A549 (cell line): ENCODE data around the gene DUS2. TPM values are rescaled to one million over a fixed set of nuclear protein-coding genes. Genes with fewer than 3 reads are reported as not detected.
A peak's percentile ranks its signal among the peaks of the same experiment; 100 is the strongest.
"Not testable (repeated sequence)": the region's sequence is repeated elsewhere in the genome, so short reads cannot be mapped to it uniquely, and the experiment has no call there.

ENCODE experiments used
- ATAC-seq, 2 experiments: fragments of 200-7000 bp in 1 of 2; fragments of >200 bp in 1 of 2; cut with Nextera tagmentation in 1 of 2; cut with Tn5 transposase in 1 of 2; 3 replicates each; pipeline versions ENCODE4 v1.8.0 to v1.9.1; 2018 to 2020; ENCODE audit warnings: mild to moderate bottlenecking in 1 of 2, moderate library complexity in 1 of 2
- CTCF ChIA-PET: fragments of 300-600 bp; sonication (Branson Sonifier 250); formaldehyde crosslinking; extraction: SDS; loops from one replicate; lab custom pipeline; 2021; ENCODE audit warnings: antibody characterized with exemption, inconsistent platforms; lab: Yijun Ruan, JAX
- POLR2A ChIA-PET: fragments of 350-600 bp; formaldehyde crosslinking; extraction: SDS; loops from one replicate; lab custom pipeline; 2021; ENCODE audit warnings: antibody characterized with exemption, inconsistent platforms; lab: Yijun Ruan, JAX
- DNase-seq, 2 experiments: peaks; one replicate each; pipeline versions ENCODE4 v3.0.0 to v3.0.0-alpha.2; 2011 to 2016; ENCODE audit warnings: low read depth in 1 of 2, low spot score in 1 of 2
- FAIRE-seq: peaks from 2 replicates; lab custom pipeline; 2011; peaks lifted over from hg19 to GRCh38; lab: Jason Lieb, UNC
- H3K27ac ChIP-seq, 2 experiments: fragments of >200 bp; sonication (Bioruptor Twin); formaldehyde crosslinking; 3 replicates each; pipeline ENCODE4 v1.5.1; 2016 to 2017
- H3K4me1 ChIP-seq: fragments of >200 bp; sonication (Bioruptor Twin); formaldehyde crosslinking; 3 replicates; pipeline ENCODE4 v1.6.1; 2016
- H3K4me2 ChIP-seq: fragments of >200 bp; sonication (Bioruptor Twin); formaldehyde crosslinking; 3 replicates; pipeline ENCODE4 v1.6.1; 2016
- H3K4me3 ChIP-seq: fragments of >200 bp; sonication (Bioruptor Twin); formaldehyde crosslinking; 3 replicates; pipeline ENCODE4 v1.5.1; 2016
- H3K9me3 ChIP-seq: fragments of >200 bp; sonication (Bioruptor Twin); formaldehyde crosslinking; 3 replicates; pipeline ENCODE4 v1.6.1; 2016
- BHLHE40 ChIP-seq: IDR thresholded peaks from 2 replicates; pipeline ENCODE4 v1.6.1; 2012; ENCODE audit warnings: low read depth, low read length, inconsistent platforms
- CHD4 ChIP-seq: fragments of 200-600 bp; sonication (generic); IDR thresholded peaks from 2 replicates; pipeline ENCODE4 v1.6.1; 2016; ENCODE audit warnings: antibody characterized with exemption, mild to moderate bottlenecking, borderline replicate concordance
- EHMT2 ChIP-seq: fragments of 200-600 bp; sonication (generic); IDR thresholded peaks from 2 replicates; pipeline ENCODE4 v1.6.1; 2016; ENCODE audit warnings: antibody characterized with exemption, low read depth, mild to moderate bottlenecking, moderate library complexity
- ELK1 ChIP-seq: fragments of 150-350 bp; IDR thresholded peaks from 2 replicates; pipeline ENCODE4 v1.6.1; 2014; ENCODE audit warnings: low read depth, mild to moderate bottlenecking, low read length
- EP300 ChIP-seq, 2 experiments: fragments of >200 bp; sonication (Bioruptor Twin); formaldehyde crosslinking; IDR thresholded peaks; 2 replicates in 1 of 2; 3 replicates in 1 of 2; pipeline ENCODE4 v1.6.1; 2016 to 2017
- ESRRA ChIP-seq: fragments of 150-350 bp; IDR thresholded peaks from 2 replicates; pipeline ENCODE4 v1.6.1; 2014; ENCODE audit warnings: mild to moderate bottlenecking, low read length, borderline replicate concordance
- FOXS1 ChIP-seq: fragments of 250-450 bp; sonication (Bioruptor Pico); IDR thresholded peaks from 2 replicates; pipeline ENCODE4 v1.5.0; 2020; ENCODE audit warnings: mild to moderate bottlenecking, moderate library complexity
- HDAC2 ChIP-seq: fragments of 200-600 bp; sonication (generic); IDR thresholded peaks from 2 replicates; pipeline ENCODE4 v1.6.1; 2016
- HEYL ChIP-seq: fragments of 250-450 bp; sonication (Bioruptor Pico); IDR thresholded peaks from 2 replicates; pipeline ENCODE4 v1.8.0; 2021; ENCODE audit warnings: mild to moderate bottlenecking, moderate library complexity
- HMGXB4 ChIP-seq: fragments of 250-450 bp; sonication (Bioruptor Pico); IDR thresholded peaks from 2 replicates; pipeline ENCODE4 v1.5.0; 2021; ENCODE audit warnings: mild to moderate bottlenecking, moderate library complexity, borderline replicate concordance
- HOXA7 ChIP-seq: fragments of 250-450 bp; sonication (Bioruptor Pico); IDR thresholded peaks from 2 replicates; pipeline ENCODE4 v1.5.0; 2020; ENCODE audit warnings: mild to moderate bottlenecking, moderate library complexity
- HOXB13 ChIP-seq: fragments of 250-450 bp; sonication (Bioruptor Pico); IDR thresholded peaks from 2 replicates; pipeline ENCODE4 v1.5.0; 2020; ENCODE audit warnings: low read depth, mild to moderate bottlenecking, moderate library complexity
- JUNB ChIP-seq: fragments of >200 bp; sonication (Bioruptor Twin); formaldehyde crosslinking; IDR thresholded peaks from 2 replicates; pipeline ENCODE4 v1.6.1; 2016
- PBX3 ChIP-seq: IDR thresholded peaks from 2 replicates; pipeline ENCODE4 v1.6.1; 2012
- POLR2AphosphoS2 ChIP-seq: conservative IDR thresholded peaks from 2 replicates; pipeline ENCODE4 v1.6.1; 2012; ENCODE audit warnings: low read length, improper control_type of control experiment, inconsistent platforms
- RCOR1 ChIP-seq: fragments of 150-350 bp; IDR thresholded peaks from 2 replicates; pipeline ENCODE4 v1.6.1; 2014; ENCODE audit warnings: antibody characterized with exemption, low read length, low read depth
- RNF2 ChIP-seq: fragments of 200-600 bp; sonication (generic); IDR thresholded peaks from 2 replicates; pipeline ENCODE4 v1.6.1; 2016; ENCODE audit warnings: low read depth, mild to moderate bottlenecking, antibody characterized with exemption, moderate library complexity, borderline replicate concordance
- SMC3 ChIP-seq: fragments of >200 bp; sonication (Bioruptor Twin); formaldehyde crosslinking; IDR thresholded peaks from 3 replicates; pipeline ENCODE4 v1.6.1; 2018; ENCODE audit warnings: inconsistent platforms
- SREBF2 ChIP-seq: fragments of 450-650 bp; IDR thresholded peaks from 2 replicates; pipeline ENCODE4 v1.6.1; 2014; ENCODE audit warnings: mild to moderate bottlenecking, moderate library complexity
- TFCP2L1 ChIP-seq: fragments of 250-450 bp; sonication (Bioruptor Pico); IDR thresholded peaks from 2 replicates; pipeline ENCODE4 v1.5.0; 2021; ENCODE audit warnings: mild to moderate bottlenecking
- TP53 ChIP-seq: fragments of 250-450 bp; sonication (Bioruptor Pico); IDR thresholded peaks from 2 replicates; pipeline ENCODE4 v1.5.0; 2021; ENCODE audit warnings: mild to moderate bottlenecking, moderate library complexity
- WGBS: methylation state at CpG from one replicate; pipeline ENCODE4 v1.1.6; 2017; ENCODE audit errors: missing lambda C conversion rate; 5-methylcytosine and 5-hydroxymethylcytosine counted together
- polyA plus RNA-seq, 4 experiments: library from polyadenylated mRNA; depleted of rRNA in 3 of 4; stranded (reverse); fragments of >200 nt; fragmentation: RNase III in 1 of 4; extraction: RNeasy Plus Mini Kit Qiagen cat#74134 plus additional on column Dnase treatment in 1 of 4; gene quantifications; 2 replicates in 3 of 4; 3 replicates in 1 of 4; pipeline ENCODE4 v1.2.3, GENCODE V29; 2011 to 2017

Gene DUS2
- polyA plus RNA-seq, 2 of the 4 experiments (the other 2 are of a cell fraction) = 20.8 to 21.5 TPM

- H3K27ac ChIP-seq = peak overlapping the region; percentile 92 to 98
- WGBS = 5% methylated on average over 7 of the region's 19 CpGs
- DNase-seq = no peak
- peaks cover 19% of the 10 kb centered on the region for H3K4me1 ChIP-seq
- FAIRE-seq = no peak
- H3K4me3 ChIP-seq = peak overlapping the region; percentile 99
- peak overlapping the region; percentile 100 for H3K4me2 ChIP-seq
- ChIA-PET POLR2A (interaction anchor here (1.0 to 2.4 kb wide), 3 partner anchors 20 to 216 kb away, joined by 3 to 9 read pairs (median 6); partner anchors contain the start of genes NFATC3, RANBP10 and TSNAXIP1), CTCF (interaction anchor here (1.3 to 3.6 kb wide), 3 partner anchors 9 to 23 kb away, joined by 3 to 18 read pairs (median 4); partner anchors contain the start of gene DPEP2)
- ATAC-seq = peak; percentile 10 to 36; a peak in 3 of 6 replicates
- H3K9me3 ChIP-seq = no peaks in the 10 kb centered on the region
- no peak for TF ChIP-seq HMGXB4 (CRISPR knock-in tag)
- TF ChIP-seq RNF2 = no peak
- TF ChIP-seq FOXS1 (CRISPR knock-in tag) = no peak
- TF ChIP-seq EHMT2 = no peak
Measured at GRCh38 chr16:68022278-68022727, 781 bp upstream of the DUS2 start.

- Histone ChIP-seq H3K4me2 (no peak overlapping the region), H3K27ac (no peak overlapping the region), H3K4me3 (no peak overlapping the region), H3K9me3 (no peaks in the 10 kb centered on the region)
- no peak for TF ChIP-seq POLR2AphosphoS2
- TF ChIP-seq SMC3 = no peak
- no peak for TF ChIP-seq ELK1
- TF ChIP-seq, all 56 proteins: peak for 0
- CTCF ChIA-PET = interaction anchor here (1.2 to 3.2 kb wide), 4 partner anchors 10 to 199 kb away, joined by 4 to 18 read pairs (median 7); no protein-coding TSS in a partner anchor
- POLR2A ChIA-PET = interaction anchor here (0.9 kb wide), 1 partner anchor 11 kb away, joined by 4 read pairs; no protein-coding TSS in a partner anchor
- peaks cover 6% of the 10 kb centered on the region for H3K4me1 ChIP-seq
- 91% methylated on average over 3 of the region's 3 CpGs for WGBS
- ATAC-seq = no peak
- FAIRE-seq = no peak
- no peak for DNase-seq
Measured at GRCh38 chr16:68028996-68029395, 5.9 kb downstream of the DUS2 start.

- not testable (repeated sequence) for H3K4me2 ChIP-seq
Measured at GRCh38 chr16:68030108-68030507, 7.0 kb downstream of the DUS2 start.

GRCh38 chr16:68031951-68032350, 8.9 kb downstream of the DUS2 start:
- Histone ChIP-seq H3K4me3 (no peak overlapping the region), H3K4me2 (no peak overlapping the region), H3K27ac (no peak overlapping the region), H3K4me1 (no peaks in the 10 kb centered on the region), H3K9me3 (no peaks in the 10 kb centered on the region)
- DNase-seq (peak in 1 of 2 experiments; percentile 17), ATAC-seq (peak in 1 of 2 experiments; percentile 31; a peak in 3 of 6 replicates), FAIRE-seq (no peak)
- CTCF ChIA-PET = interaction anchor here (0.7 to 1.9 kb wide), 2 partner anchors 9 kb away, joined by 3 to 5 read pairs; partner anchors contain the start of genes DDX28 and DUS2
- TF ChIP-seq SMC3 (no peak), JUNB (no peak), HEYL (CRISPR knock-in tag) (no peak), ESRRA (no peak), EP300 (IDR thresholded peaks at IDR 0.05) (no peak), TFCP2L1 (CRISPR knock-in tag) (no peak), PBX3 (no peak), HDAC2 (no peak), SREBF2 (no peak), TP53 (CRISPR knock-in tag) (no peak), BHLHE40 (no peak), HOXA7 (CRISPR knock-in tag) (no peak), HOXB13 (CRISPR knock-in tag) (no peak), ELK1 (no peak), RCOR1 (no peak), CHD4 (no peak)
- POLR2A ChIA-PET = no interaction called here
- WGBS = 87% methylated on average over 2 of the region's 2 CpGs

More at GRCh38 chr16:68030108-68030507, 7.0 kb downstream of the DUS2 start:
- CTCF ChIA-PET = interaction anchor here (0.7 to 2.8 kb wide), 4 partner anchors 11 to 36 kb away, joined by 3 to 10 read pairs (median 6); no protein-coding TSS in a partner anchor
- POLR2A ChIA-PET, H3K9me3 ChIP-seq, DNase-seq, ATAC-seq, H3K4me3 ChIP-seq, H3K4me1 ChIP-seq, FAIRE-seq, H3K27ac ChIP-seq: not testable (repeated sequence)
- 71% methylated on average over 6 of the region's 6 CpGs for WGBS
